ENCODE data around the gene PP2D1.
"Not testable (repeated sequence)": the region's sequence is repeated elsewhere in the genome, so short reads cannot be mapped to it uniquely, and the experiment has no call there.

The PP2D1 gene

GRCh38 chr3:19972054-19972453 lies 40.0 kb downstream of the PP2D1 start:
- in situ Hi-C loops (cut with MboI; ENCODE audit: low sequenced_read_pairs): no loop called here

GRCh38 chr3:19970327-19970726 lies 41.7 kb downstream of the PP2D1 start:
- in situ Hi-C loops (cut with MboI; ENCODE audit: low sequenced_read_pairs): no loop called here

- in situ Hi-C loops (cut with MboI; ENCODE audit: low sequenced_read_pairs): no loop called here
Measured at GRCh38 chr3:19967812-19968211, 44.3 kb downstream of the PP2D1 start.

- in situ Hi-C loops (cut with MboI; ENCODE audit: low sequenced_read_pairs): no loop called here
Measured at GRCh38 chr3:19967208-19967607, 44.9 kb downstream of the PP2D1 start.

- in situ Hi-C loops (cut with MboI; ENCODE audit: low sequenced_read_pairs): no loop called here
Measured at GRCh38 chr3:19961960-19962359, 50.1 kb downstream of the PP2D1 start.

- in situ Hi-C loops (cut with MboI; ENCODE audit: low sequenced_read_pairs): no loop called here
Measured at GRCh38 chr3:19960696-19961095, 51.4 kb downstream of the PP2D1 start.

- in situ Hi-C loops (cut with MboI; ENCODE audit: low sequenced_read_pairs): no loop called here
Measured at GRCh38 chr3:19959505-19959904, 52.6 kb downstream of the PP2D1 start.

- in situ Hi-C loops (cut with MboI; ENCODE audit: low sequenced_read_pairs): not testable (repeated sequence)
Measured at GRCh38 chr3:19957354-19957753, 54.7 kb downstream of the PP2D1 start.

- in situ Hi-C loops (cut with MboI; ENCODE audit: low sequenced_read_pairs): no loop called here
Measured at GRCh38 chr3:19954676-19955075, 57.4 kb downstream of the PP2D1 start.

GRCh38 chr3:19950316-19950715 lies 61.7 kb downstream of the PP2D1 start:
- in situ Hi-C loops (cut with MboI; ENCODE audit: low sequenced_read_pairs): no loop called here

GRCh38 chr3:19948226-19948591 lies 63.9 kb downstream of the PP2D1 start:
- in situ Hi-C loops (cut with MboI; ENCODE audit: low sequenced_read_pairs): no loop called here

GRCh38 chr3:19947549-19948225 lies 64.4 kb downstream of the PP2D1 start:
- in situ Hi-C loops (cut with MboI; ENCODE audit: low sequenced_read_pairs): no loop called here

- in situ Hi-C loops (cut with MboI; ENCODE audit: low sequenced_read_pairs): no loop called here
Measured at GRCh38 chr3:19946832-19947548, 65.1 kb downstream of the PP2D1 start, which contains the start of gene RAB5A. Gene RAB5A, plus strand, starts transcription at chr3:19947097. Its CDS starts 3,802 bp downstream, at chr3:19950899.

GRCh38 chr3:19945969-19946831 lies 65.9 kb downstream of the PP2D1 start:
- in situ Hi-C loops (cut with MboI; ENCODE audit: low sequenced_read_pairs): no loop called here

GRCh38 chr3:19945534-19945933 lies 66.5 kb downstream of the PP2D1 start:
- in situ Hi-C loops (cut with MboI; ENCODE audit: low sequenced_read_pairs): no loop called here

GRCh38 chr3:19940643-19941042 lies 71.4 kb downstream of the PP2D1 start:
- in situ Hi-C loops (cut with MboI; ENCODE audit: low sequenced_read_pairs): no loop called here

GRCh38 chr3:19938295-19938627 lies 73.8 kb downstream of the PP2D1 start:
- in situ Hi-C loops (cut with MboI; ENCODE audit: low sequenced_read_pairs): no loop called here

- in situ Hi-C loops (cut with MboI; ENCODE audit: low sequenced_read_pairs): no loop called here
Measured at GRCh38 chr3:19937459-19938294, 74.4 kb downstream of the PP2D1 start.
